Hepatocyte (in vitro differentiated cells): Measurements from ENCODE around the gene PPA2.

Experiments
- CTCF ChIP-seq: fragments of 200-600 bp; sonication (generic); IDR thresholded peaks from 2 replicates; pipeline ENCODE4 v1.5.1; 2016; ENCODE audit warnings: antibody characterized with exemption, mild to moderate bottlenecking; ENCODE audit not compliant: poor library complexity
- EZH2 ChIP-seq: fragments of 200-600 bp; sonication (generic); IDR thresholded peaks from 2 replicates; pipeline ENCODE4 v1.6.1; 2016; ENCODE audit warnings: antibody characterized with exemption, mild to moderate bottlenecking, borderline replicate concordance
- EZH2phosphoT487 ChIP-seq: fragments of 200-600 bp; sonication (generic); IDR thresholded peaks from one replicate; pipeline ENCODE4 v1.6.1; 2018; ENCODE audit warnings: antibody characterized with exemption, mild to moderate bottlenecking, low read depth, moderate library complexity; ENCODE audit not compliant: unreplicated experiment, severe bottlenecking

- no peak for TF ChIP-seq EZH2phosphoT487
- no peak for TF ChIP-seq CTCF
- no peak for TF ChIP-seq EZH2
These were observed 3.1 kb downstream of the PPA2 start for GRCh38 chr4:105470766-105471165.
